ENCODE results near the gene TMC6.

Gene TMC6

GRCh38 chr17:78113804-78114785 lies 14.5 kb downstream of the TMC6 start:
- H3K27me3 ChIP-seq (replicated peaks; ENCODE audit: control insufficient read depth, insufficient read depth, low read length, poor library complexity, severe bottlenecking): no peaks in the 10 kb centered on the region
- no peak for DNase-seq
- H3K4me1 ChIP-seq (ENCODE audit: control insufficient read depth, insufficient read depth, low read length, poor library complexity, severe bottlenecking): peaks cover 36% of the 10 kb centered on the region
- H3K27ac ChIP-seq (ENCODE audit: insufficient read depth, low read length, poor library complexity, severe bottlenecking): peak overlapping the region; percentile 29
- no peak overlapping the region for H3K4me3 ChIP-seq (ENCODE audit: insufficient read depth, low read depth, low read length, poor library complexity, severe bottlenecking)
- no peaks in the 10 kb centered on the region for H3K9me3 ChIP-seq (ENCODE audit: control insufficient read depth, low read length)
- peaks cover 87% of the 10 kb centered on the region for H3K36me3 ChIP-seq (ENCODE audit: control insufficient read depth, insufficient read depth, low read length)

GRCh38 chr17:78112518-78113471 lies 15.8 kb downstream of the TMC6 start:
- Histone ChIP-seq H3K4me3 (ENCODE audit: insufficient read depth, low read depth, low read length, poor library complexity, severe bottlenecking) (no peak overlapping the region), H3K9me3 (ENCODE audit: control insufficient read depth, low read length) (no peaks in the 10 kb centered on the region), H3K36me3 (ENCODE audit: control insufficient read depth, insufficient read depth, low read length) (peaks cover 79% of the 10 kb centered on the region), H3K4me1 (ENCODE audit: control insufficient read depth, insufficient read depth, low read length, poor library complexity, severe bottlenecking) (peaks cover 30% of the 10 kb centered on the region), H3K27ac (ENCODE audit: insufficient read depth, low read length, poor library complexity, severe bottlenecking) (peak overlapping the region; percentile 29), H3K27me3 (replicated peaks; ENCODE audit: control insufficient read depth, insufficient read depth, low read length, poor library complexity, severe bottlenecking) (no peaks in the 10 kb centered on the region)
- DNase-seq: peak; percentile 60 to 73 (median 68)

GRCh38 chr17:78111727-78112517 lies 16.6 kb downstream of the TMC6 start:
- no peak overlapping the region for H3K27ac ChIP-seq (ENCODE audit: insufficient read depth, low read length, poor library complexity, severe bottlenecking)
- H3K36me3 ChIP-seq (ENCODE audit: control insufficient read depth, insufficient read depth, low read length): peaks cover 71% of the 10 kb centered on the region
- H3K4me1 ChIP-seq (ENCODE audit: control insufficient read depth, insufficient read depth, low read length, poor library complexity, severe bottlenecking): peaks cover 24% of the 10 kb centered on the region
- no peak for DNase-seq
- no peaks in the 10 kb centered on the region for H3K9me3 ChIP-seq (ENCODE audit: control insufficient read depth, low read length)
- H3K4me3 ChIP-seq (ENCODE audit: insufficient read depth, low read depth, low read length, poor library complexity, severe bottlenecking): no peak overlapping the region
- H3K27me3 ChIP-seq (replicated peaks; ENCODE audit: control insufficient read depth, insufficient read depth, low read length, poor library complexity, severe bottlenecking): no peaks in the 10 kb centered on the region

- Histone ChIP-seq H3K36me3 (ENCODE audit: control insufficient read depth, insufficient read depth, low read length) (peaks cover 63% of the 10 kb centered on the region), H3K4me1 (ENCODE audit: control insufficient read depth, insufficient read depth, low read length, poor library complexity, severe bottlenecking) (peaks cover 24% of the 10 kb centered on the region), H3K27me3 (replicated peaks; ENCODE audit: control insufficient read depth, insufficient read depth, low read length, poor library complexity, severe bottlenecking) (no peaks in the 10 kb centered on the region), H3K27ac (ENCODE audit: insufficient read depth, low read length, poor library complexity, severe bottlenecking) (no peak overlapping the region), H3K9me3 (ENCODE audit: control insufficient read depth, low read length) (no peaks in the 10 kb centered on the region), H3K4me3 (ENCODE audit: insufficient read depth, low read depth, low read length, poor library complexity, severe bottlenecking) (no peak overlapping the region)
- no peak for DNase-seq
Measured at GRCh38 chr17:78111016-78111726, 17.4 kb downstream of the TMC6 start.

- Histone ChIP-seq H3K4me1 (ENCODE audit: control insufficient read depth, insufficient read depth, low read length, poor library complexity, severe bottlenecking) (peaks cover 24% of the 10 kb centered on the region), H3K27me3 (replicated peaks; ENCODE audit: control insufficient read depth, insufficient read depth, low read length, poor library complexity, severe bottlenecking) (no peaks in the 10 kb centered on the region), H3K27ac (ENCODE audit: insufficient read depth, low read length, poor library complexity, severe bottlenecking) (no peak overlapping the region), H3K9me3 (ENCODE audit: control insufficient read depth, low read length) (no peaks in the 10 kb centered on the region), H3K36me3 (ENCODE audit: control insufficient read depth, insufficient read depth, low read length) (peaks cover 62% of the 10 kb centered on the region), H3K4me3 (ENCODE audit: insufficient read depth, low read depth, low read length, poor library complexity, severe bottlenecking) (no peak overlapping the region)
- DNase-seq: no peak
Measured at GRCh38 chr17:78110363-78111015, 18.1 kb downstream of the TMC6 start.

- Histone ChIP-seq H3K36me3 (ENCODE audit: control insufficient read depth, insufficient read depth, low read length) (peaks cover 57% of the 10 kb centered on the region), H3K4me3 (ENCODE audit: insufficient read depth, low read depth, low read length, poor library complexity, severe bottlenecking) (no peak overlapping the region), H3K27ac (ENCODE audit: insufficient read depth, low read length, poor library complexity, severe bottlenecking) (no peak overlapping the region), H3K27me3 (replicated peaks; ENCODE audit: control insufficient read depth, insufficient read depth, low read length, poor library complexity, severe bottlenecking) (no peaks in the 10 kb centered on the region), H3K4me1 (ENCODE audit: control insufficient read depth, insufficient read depth, low read length, poor library complexity, severe bottlenecking) (peaks cover 21% of the 10 kb centered on the region), H3K9me3 (ENCODE audit: control insufficient read depth, low read length) (no peaks in the 10 kb centered on the region)
- no peak for DNase-seq
Measured at GRCh38 chr17:78109489-78109761, 19.1 kb downstream of the TMC6 start.

GRCh38 chr17:78108726-78109488 lies 19.6 kb downstream of the TMC6 start:
- no peak overlapping the region for H3K4me3 ChIP-seq (ENCODE audit: insufficient read depth, low read depth, low read length, poor library complexity, severe bottlenecking)
- peaks cover 16% of the 10 kb centered on the region for H3K4me1 ChIP-seq (ENCODE audit: control insufficient read depth, insufficient read depth, low read length, poor library complexity, severe bottlenecking)
- no peaks in the 10 kb centered on the region for H3K27me3 ChIP-seq (replicated peaks; ENCODE audit: control insufficient read depth, insufficient read depth, low read length, poor library complexity, severe bottlenecking)
- no peak for DNase-seq
- H3K36me3 ChIP-seq (ENCODE audit: control insufficient read depth, insufficient read depth, low read length): peaks cover 58% of the 10 kb centered on the region
- H3K9me3 ChIP-seq (ENCODE audit: control insufficient read depth, low read length): no peaks in the 10 kb centered on the region
- no peak overlapping the region for H3K27ac ChIP-seq (ENCODE audit: insufficient read depth, low read length, poor library complexity, severe bottlenecking)

GRCh38 chr17:78107976-78108725 lies 20.4 kb downstream of the TMC6 start:
- H3K36me3 ChIP-seq (ENCODE audit: control insufficient read depth, insufficient read depth, low read length): peaks cover 60% of the 10 kb centered on the region

More at GRCh38 chr17:78107976-78108725, 20.4 kb downstream of the TMC6 start:
- no peak for DNase-seq
- Histone ChIP-seq H3K4me1 (ENCODE audit: control insufficient read depth, insufficient read depth, low read length, poor library complexity, severe bottlenecking) (peaks cover 9% of the 10 kb centered on the region), H3K27ac (ENCODE audit: insufficient read depth, low read length, poor library complexity, severe bottlenecking) (no peak overlapping the region), H3K4me3 (ENCODE audit: insufficient read depth, low read depth, low read length, poor library complexity, severe bottlenecking) (no peak overlapping the region), H3K27me3 (replicated peaks; ENCODE audit: control insufficient read depth, insufficient read depth, low read length, poor library complexity, severe bottlenecking) (no peaks in the 10 kb centered on the region), H3K9me3 (ENCODE audit: control insufficient read depth, low read length) (no peaks in the 10 kb centered on the region)
